ENCODE results near the gene PRDM16. TPM values are rescaled to one million over a fixed set of nuclear protein-coding genes. Genes with fewer than 3 reads are reported as not detected.

The PRDM16 gene
- total RNA-seq, 4 donors from 2014 or later = 0.41 to 0.95 TPM; not detected in 2

DNA sequence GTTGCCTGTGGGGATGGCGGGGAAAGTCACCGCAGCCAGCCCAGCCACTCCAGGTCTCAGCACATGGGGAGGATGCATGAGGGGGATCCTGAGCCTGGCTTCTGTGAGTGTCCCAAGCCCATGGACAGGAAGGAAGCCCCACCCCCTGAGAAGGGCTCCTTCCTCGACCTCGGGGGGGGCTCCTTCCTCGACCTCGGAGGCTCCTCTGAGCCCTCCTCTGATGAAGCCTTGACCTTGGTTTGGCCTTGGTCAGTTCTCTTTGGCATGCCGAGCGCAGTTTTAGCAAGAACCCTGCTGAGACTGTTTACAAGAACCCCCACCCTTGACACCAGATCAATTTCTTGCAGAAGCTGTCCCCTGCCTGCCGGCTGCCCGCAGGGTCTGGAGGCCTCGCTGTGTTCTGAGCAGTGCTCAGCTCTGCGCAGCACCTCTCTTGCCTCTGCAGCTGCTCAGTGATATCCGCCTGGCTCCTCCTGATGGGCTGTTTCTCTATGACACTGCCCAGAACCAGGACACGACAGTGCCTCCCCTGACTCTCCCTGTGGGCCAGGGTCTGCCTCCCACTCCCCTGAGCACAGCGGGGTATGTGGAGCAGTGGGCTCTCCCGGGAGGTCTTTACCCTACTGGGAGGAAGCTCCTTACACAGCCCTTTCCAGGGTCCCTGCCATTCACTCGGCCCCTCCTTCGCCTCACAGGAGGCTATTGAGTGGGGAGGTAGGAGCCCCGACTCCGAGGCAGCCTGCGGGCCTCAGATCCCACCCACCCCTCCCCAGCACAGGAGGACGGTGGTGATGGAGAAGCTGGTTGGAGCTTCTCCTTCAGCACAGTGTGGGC, 32.3 kb upstream of the PRDM16 start:
- H3K4me3 ChIP-seq = no peak overlapping the region
- intact Hi-C loops (cut with DNase I; ENCODE audit: low total_unique reads) = no loop called here
- no peaks in the 10 kb centered on the region for H3K36me3 ChIP-seq
- 55% methylated on average over 22 of the region's 22 CpGs; no CpG with 5 or more reads in 1 of the 2 donors for WGBS, 2 donors (ENCODE audit: low coverage in 1 of 2)
- no peak for DNase-seq
- no peaks in the 10 kb centered on the region for H3K4me1 ChIP-seq
- TF ChIP-seq POLR2A (IDR thresholded peaks at IDR 0.05) (no peak), EP300 (IDR thresholded peaks at IDR 0.05; ENCODE audit: low read depth) (no peak), CTCF (IDR thresholded peaks at IDR 0.05) (no peak), POLR2AphosphoS5 (IDR thresholded peaks at IDR 0.05) (no peak)
- H3K27me3 ChIP-seq = peaks cover 31% of the 10 kb centered on the region
- in situ Hi-C loops (cut with MboI; ENCODE audit: low pct_ligation_motif_present in 1 of 4, low pct_unique_long_range_greater_than_20kb in 1 of 4, low sequenced_read_pairs in 3 of 4) = no loop called here
- no peak overlapping the region for H3K27ac ChIP-seq
- H3K9me3 ChIP-seq = no peaks in the 10 kb centered on the region

GRCh38 chr1:3037281-3038040, 31.5 kb upstream of the PRDM16 start:
- no peaks in the 10 kb centered on the region for H3K36me3 ChIP-seq
- no peaks in the 10 kb centered on the region for H3K4me1 ChIP-seq
- no peak overlapping the region for H3K27ac ChIP-seq
- no peak for DNase-seq
- H3K27me3 ChIP-seq = peaks cover 28% of the 10 kb centered on the region
- intact Hi-C loops (cut with DNase I; ENCODE audit: low total_unique reads) = no loop called here
- in situ Hi-C loops (cut with MboI; ENCODE audit: low pct_ligation_motif_present in 1 of 4, low pct_unique_long_range_greater_than_20kb in 1 of 4, low sequenced_read_pairs in 3 of 4) = no loop called here
- no peak for TF ChIP-seq CTCF (IDR thresholded peaks at IDR 0.05)
- TF ChIP-seq POLR2A (IDR thresholded peaks at IDR 0.05) = no peak
- no peaks in the 10 kb centered on the region for H3K9me3 ChIP-seq
- no peak overlapping the region for H3K4me3 ChIP-seq
- WGBS, 2 donors (ENCODE audit: low coverage in 1 of 2) = 73 to 77% methylated on average over 5 to 32 of the region's 32 CpGs

GRCh38 chr1:3038113-3038551, 30.9 kb upstream of the PRDM16 start:
- WGBS, 2 donors (ENCODE audit: low coverage in 1 of 2) = 68% methylated on average over 11 of the region's 11 CpGs; no CpG with 5 or more reads in 1 of the 2 donors
- TF ChIP-seq POLR2AphosphoS5 (IDR thresholded peaks at IDR 0.05) = no peak
- no peak for TF ChIP-seq CTCF (IDR thresholded peaks at IDR 0.05)
- TF ChIP-seq POLR2A (IDR thresholded peaks at IDR 0.05) = no peak
- TF ChIP-seq EP300 (IDR thresholded peaks at IDR 0.05; ENCODE audit: low read depth) = no peak
- DNase-seq = no peak
- Histone ChIP-seq H3K27ac (no peak overlapping the region), H3K9me3 (no peaks in the 10 kb centered on the region), H3K4me3 (no peak overlapping the region), H3K27me3 (peaks cover 26% of the 10 kb centered on the region), H3K36me3 (no peaks in the 10 kb centered on the region), H3K4me1 (no peaks in the 10 kb centered on the region)
- in situ Hi-C loops (cut with MboI; ENCODE audit: low pct_ligation_motif_present in 1 of 4, low pct_unique_long_range_greater_than_20kb in 1 of 4, low sequenced_read_pairs in 3 of 4) = no loop called here
- intact Hi-C loops (cut with DNase I; ENCODE audit: low total_unique reads) = no loop called here

GRCh38 chr1:3038571-3039181, 30.3 kb upstream of the PRDM16 start:
- no peaks in the 10 kb centered on the region for H3K9me3 ChIP-seq
- peaks cover 26% of the 10 kb centered on the region for H3K27me3 ChIP-seq
- in situ Hi-C loops (cut with MboI; ENCODE audit: low pct_ligation_motif_present in 1 of 4, low pct_unique_long_range_greater_than_20kb in 1 of 4, low sequenced_read_pairs in 3 of 4) (no loop called here), intact Hi-C loops (cut with DNase I; ENCODE audit: low total_unique reads) (no loop called here)
- H3K36me3 ChIP-seq = no peaks in the 10 kb centered on the region
- TF ChIP-seq POLR2AphosphoS5 (IDR thresholded peaks at IDR 0.05) (no peak), EP300 (IDR thresholded peaks at IDR 0.05; ENCODE audit: low read depth) (no peak), POLR2A (IDR thresholded peaks at IDR 0.05) (no peak), CTCF (IDR thresholded peaks at IDR 0.05) (no peak)
- 67% methylated on average over 12 of the region's 19 CpGs; no CpG with 5 or more reads in 1 of the 2 donors for WGBS, 2 donors (ENCODE audit: low coverage in 1 of 2)
- no peak for DNase-seq
- H3K27ac ChIP-seq = no peak overlapping the region
- H3K4me3 ChIP-seq = no peak overlapping the region
- H3K4me1 ChIP-seq = no peaks in the 10 kb centered on the region
